Peyer's patch (tissue), 4 donors: ENCODE data around the gene CDH23. TPM values are rescaled to one million over a fixed set of nuclear protein-coding genes. Genes with fewer than 3 reads are reported as not detected.

Experiments
- DNase-seq, 3 donors: peaks; one replicate each; pipeline ENCODE4 v3.0.0-alpha.2; 2017 to 2019
- H3K27ac ChIP-seq, 4 donors: fragments of 200-600 bp; sonication (generic); one replicate each; pipeline ENCODE4 v1.5.1; 2016 to 2019
- H3K27me3 ChIP-seq, 2 donors: fragments of 200-600 bp; sonication (generic); one replicate each; pipeline ENCODE4 v1.5.1; 2019
- H3K36me3 ChIP-seq, 3 donors: fragments of 200-600 bp; sonication (generic); one replicate each; pipeline ENCODE4 v1.5.1; 2016 to 2019
- H3K4me1 ChIP-seq, 4 donors: fragments of 200-600 bp; sonication (generic); one replicate each; pipeline ENCODE4 v1.5.1; 2016 to 2019
- H3K4me3 ChIP-seq, 4 donors: fragments of 200-600 bp; sonication (generic); 1 replicate in 3 of 4; 2 replicates in 1 of 4; pipeline ENCODE4 v1.5.1; 2016 to 2019; ENCODE audit warnings: mild to moderate bottlenecking in 1 of 4
- H3K9me3 ChIP-seq, 4 donors: fragments of 200-600 bp; sonication (generic); one replicate each; pipeline ENCODE4 v1.5.1; 2016 to 2019; ENCODE audit warnings: mild to moderate bottlenecking in 1 of 4
- POLR2A ChIP-seq, 2 donors: fragments of 450-650 bp; IDR thresholded peaks; one replicate each; pipeline ENCODE4 v1.5.1; 2017; ENCODE audit warnings: antibody characterized with exemption in 2 of 2, mild to moderate bottlenecking in 2 of 2, moderate library complexity in 2 of 2
- total RNA-seq, 4 donors: library from RNA; depleted of rRNA; stranded (reverse); fragments of >200 nt; gene quantifications; one replicate each; pipeline ENCODE4 v1.1.0, GENCODE V29; 2016
- TF ChIP-seq, protein P1 (sequence below), 6 experiments: fragments of 450-650 bp in 4 of 6; fragments of 200-600 bp in 2 of 6; sonication (generic) in 1 of 6; IDR thresholded peaks; one replicate each; pipeline ENCODE4 v1.5.1; 2017 to 2019; ENCODE audit warnings: antibody characterized with exemption in 6 of 6, mild to moderate bottlenecking in 3 of 6, moderate library complexity in 1 of 6

Gene CDH23
- total RNA-seq, 4 donors from 2014 or later, result 3.2 to 9.9 (median 5.4) TPM

GRCh38 chr10:71555087-71555723 lies 158.5 kb downstream of the CDH23 start:
- Histone ChIP-seq H3K36me3 (no peaks in the 10 kb centered on the region), H3K4me1 (no peaks in the 10 kb centered on the region), H3K9me3 (no peaks in the 10 kb centered on the region), H3K27ac (no peak overlapping the region), H3K4me3 (no peak overlapping the region), H3K27me3 (no peaks in the 10 kb centered on the region)
- TF ChIP-seq POLR2A (IDR thresholded peaks at IDR 0.05), result no peak
- TF ChIP-seq, protein P1, sequence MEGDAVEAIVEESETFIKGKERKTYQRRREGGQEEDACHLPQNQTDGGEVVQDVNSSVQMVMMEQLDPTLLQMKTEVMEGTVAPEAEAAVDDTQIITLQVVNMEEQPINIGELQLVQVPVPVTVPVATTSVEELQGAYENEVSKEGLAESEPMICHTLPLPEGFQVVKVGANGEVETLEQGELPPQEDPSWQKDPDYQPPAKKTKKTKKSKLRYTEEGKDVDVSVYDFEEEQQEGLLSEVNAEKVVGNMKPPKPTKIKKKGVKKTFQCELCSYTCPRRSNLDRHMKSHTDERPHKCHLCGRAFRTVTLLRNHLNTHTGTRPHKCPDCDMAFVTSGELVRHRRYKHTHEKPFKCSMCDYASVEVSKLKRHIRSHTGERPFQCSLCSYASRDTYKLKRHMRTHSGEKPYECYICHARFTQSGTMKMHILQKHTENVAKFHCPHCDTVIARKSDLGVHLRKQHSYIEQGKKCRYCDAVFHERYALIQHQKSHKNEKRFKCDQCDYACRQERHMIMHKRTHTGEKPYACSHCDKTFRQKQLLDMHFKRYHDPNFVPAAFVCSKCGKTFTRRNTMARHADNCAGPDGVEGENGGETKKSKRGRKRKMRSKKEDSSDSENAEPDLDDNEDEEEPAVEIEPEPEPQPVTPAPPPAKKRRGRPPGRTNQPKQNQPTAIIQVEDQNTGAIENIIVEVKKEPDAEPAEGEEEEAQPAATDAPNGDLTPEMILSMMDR (IDR thresholded peaks at IDR 0.05), result no peak
- DNase-seq, result no peak

DNA sequence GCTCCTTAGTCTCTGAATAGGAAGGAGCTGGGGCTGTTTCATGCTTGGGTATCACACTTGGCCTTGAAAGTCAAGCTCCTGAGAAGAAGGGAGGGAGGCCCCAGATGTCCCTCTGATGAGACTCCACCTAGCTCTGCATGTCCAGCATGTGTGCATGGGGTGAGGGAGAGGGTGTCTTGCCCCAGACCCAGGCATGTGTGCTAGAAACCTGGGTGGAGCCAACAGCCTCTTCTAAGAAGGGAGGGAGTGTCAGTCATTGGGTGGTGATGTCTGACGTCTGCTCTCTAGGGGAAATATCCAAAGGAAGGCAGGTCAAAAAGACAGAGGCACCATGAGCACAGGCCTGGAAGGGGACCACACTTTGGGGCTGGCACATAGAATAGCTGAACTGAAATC lies 159.0 kb downstream of the CDH23 start:
- TF ChIP-seq, protein P1 (IDR thresholded peaks at IDR 0.05), result no peak
- no peak for TF ChIP-seq POLR2A (IDR thresholded peaks at IDR 0.05)
- Histone ChIP-seq H3K9me3 (no peaks in the 10 kb centered on the region), H3K27me3 (no peaks in the 10 kb centered on the region), H3K4me3 (no peak overlapping the region), H3K27ac (no peak overlapping the region), H3K36me3 (no peaks in the 10 kb centered on the region), H3K4me1 (no peaks in the 10 kb centered on the region)
- DNase-seq, result no peak

DNA sequence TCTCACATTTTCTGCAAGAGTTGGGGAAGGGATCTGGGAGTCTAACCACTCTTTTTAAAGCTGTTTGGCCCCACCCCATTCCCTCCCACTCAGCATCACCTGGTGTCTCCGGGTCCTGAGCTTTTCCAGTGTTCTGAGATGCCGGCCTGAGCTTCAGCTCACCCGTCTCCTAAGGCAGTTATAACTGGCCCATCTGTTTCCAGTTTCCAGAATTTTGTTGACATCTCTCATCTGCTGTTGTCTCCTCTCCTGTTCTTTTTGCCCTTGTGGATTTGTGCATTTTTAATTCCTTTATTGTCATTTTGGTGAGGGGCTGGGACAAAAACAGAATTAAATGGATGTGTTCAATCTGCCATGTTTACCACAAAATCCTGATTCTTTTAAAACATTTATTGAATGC lies 162.3 kb downstream of the CDH23 start:
- H3K36me3 ChIP-seq, result no peaks in the 10 kb centered on the region
- TF ChIP-seq, protein P1 (IDR thresholded peaks at IDR 0.05), result no peak
- no peak for TF ChIP-seq POLR2A (IDR thresholded peaks at IDR 0.05)
- H3K27ac ChIP-seq, result no peak overlapping the region
- H3K4me1 ChIP-seq, result no peaks in the 10 kb centered on the region
- no peak overlapping the region for H3K4me3 ChIP-seq
- no peak for DNase-seq
- no peaks in the 10 kb centered on the region for H3K9me3 ChIP-seq
- no peaks in the 10 kb centered on the region for H3K27me3 ChIP-seq

DNA sequence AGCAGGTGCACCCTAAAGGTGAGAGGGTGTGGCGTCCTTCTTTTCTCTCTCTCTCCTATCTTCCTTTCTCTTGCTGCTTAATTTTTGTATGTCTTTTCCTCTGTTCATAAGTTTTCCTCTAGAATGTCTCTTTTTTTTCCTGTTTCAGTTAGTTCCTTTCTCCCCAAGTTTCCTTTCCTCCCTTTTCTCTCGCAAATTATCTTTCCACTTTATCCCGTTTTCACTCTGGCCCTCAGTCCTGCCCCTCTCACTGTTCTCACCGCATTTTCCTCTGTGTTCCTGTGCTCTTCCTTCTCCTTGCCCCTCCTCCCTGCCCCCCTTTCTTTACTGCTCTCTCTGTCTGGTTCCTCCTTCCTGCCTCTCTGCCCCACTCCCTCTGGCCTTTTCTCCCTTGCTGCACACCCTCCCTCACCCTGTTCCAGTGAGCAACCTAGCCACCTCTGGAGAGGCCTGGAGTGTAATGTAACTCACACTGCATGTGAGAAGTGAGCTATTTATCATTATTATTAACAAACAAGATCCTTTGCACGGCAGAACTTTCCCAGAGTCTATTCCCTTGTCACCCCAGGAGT lies 164.4 kb downstream of the CDH23 start:
- no peaks in the 10 kb centered on the region for H3K4me1 ChIP-seq
- H3K27ac ChIP-seq, result no peak overlapping the region
- TF ChIP-seq POLR2A (IDR thresholded peaks at IDR 0.05), result no peak
- TF ChIP-seq, protein P1 (IDR thresholded peaks at IDR 0.05), result no peak
- H3K27me3 ChIP-seq, result no peaks in the 10 kb centered on the region
- H3K36me3 ChIP-seq, result no peaks in the 10 kb centered on the region
- DNase-seq, result no peak
- no peaks in the 10 kb centered on the region for H3K9me3 ChIP-seq
- no peak overlapping the region for H3K4me3 ChIP-seq

- no peak for TF ChIP-seq POLR2A (IDR thresholded peaks at IDR 0.05)
- TF ChIP-seq, protein P1 (IDR thresholded peaks at IDR 0.05), result no peak
These were observed 165.5 kb downstream of the CDH23 start for GRCh38 chr10:71562181-71562580.

More at GRCh38 chr10:71562181-71562580, 165.5 kb downstream of the CDH23 start:
- Histone ChIP-seq H3K27ac (no peak overlapping the region), H3K4me3 (no peak overlapping the region), H3K4me1 (no peaks in the 10 kb centered on the region), H3K36me3 (no peaks in the 10 kb centered on the region), H3K9me3 (no peaks in the 10 kb centered on the region), H3K27me3 (no peaks in the 10 kb centered on the region)
- no peak for DNase-seq
